GM19240 (cell line): ENCODE measurements around the gene CPLX3.
A peak's percentile ranks its signal among the peaks of the same experiment; 100 is the strongest.
"Not testable (repeated sequence)": the region's sequence is repeated elsewhere in the genome, so short reads cannot be mapped to it uniquely, and the experiment has no call there.

Experiments used
- DNase-seq: peaks from one replicate; pipeline ENCODE4 v3.0.0; 2011; ENCODE audit warnings: low spot score; ENCODE audit not compliant: insufficient read length

The CPLX3 gene, protein sequence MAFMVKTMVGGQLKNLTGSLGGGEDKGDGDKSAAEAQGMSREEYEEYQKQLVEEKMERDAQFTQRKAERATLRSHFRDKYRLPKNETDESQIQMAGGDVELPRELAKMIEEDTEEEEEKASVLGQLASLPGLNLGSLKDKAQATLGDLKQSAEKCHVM

GRCh38 chr15:74826364-74826819 lies at the start of gene CPLX3:
TSS of gene CPLX3 (plus strand) at chr15:74826627. CDS start at chr15:74826704, 77 bp downstream.
- DNase-seq = no peak

- DNase-seq = peak; percentile 71
These were observed 49.3 kb upstream of the CPLX3 start for GRCh38 chr15:74776821-74777768.

- DNase-seq = no peak
These were observed 48.4 kb upstream of the CPLX3 start for GRCh38 chr15:74777769-74778598.

DNA sequence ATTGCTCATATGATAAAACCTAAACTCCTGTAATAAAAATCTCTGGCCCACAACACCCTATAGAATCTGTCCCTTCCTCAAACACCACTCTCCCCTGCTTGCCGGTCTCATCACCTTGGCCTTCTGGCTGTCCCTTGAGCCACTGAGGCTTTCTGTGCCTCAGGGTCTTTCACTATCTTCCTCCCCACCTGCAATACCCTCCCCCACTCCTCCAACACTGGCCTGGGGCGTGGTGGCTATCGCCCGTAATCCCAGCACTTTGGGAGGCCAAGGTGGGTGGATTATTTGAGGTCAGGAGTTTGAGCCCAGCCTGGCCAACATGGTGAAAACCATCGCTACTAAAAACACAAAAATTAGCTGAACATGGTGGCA lies 47.8 kb upstream of the CPLX3 start:
- DNase-seq = no peak

DNA sequence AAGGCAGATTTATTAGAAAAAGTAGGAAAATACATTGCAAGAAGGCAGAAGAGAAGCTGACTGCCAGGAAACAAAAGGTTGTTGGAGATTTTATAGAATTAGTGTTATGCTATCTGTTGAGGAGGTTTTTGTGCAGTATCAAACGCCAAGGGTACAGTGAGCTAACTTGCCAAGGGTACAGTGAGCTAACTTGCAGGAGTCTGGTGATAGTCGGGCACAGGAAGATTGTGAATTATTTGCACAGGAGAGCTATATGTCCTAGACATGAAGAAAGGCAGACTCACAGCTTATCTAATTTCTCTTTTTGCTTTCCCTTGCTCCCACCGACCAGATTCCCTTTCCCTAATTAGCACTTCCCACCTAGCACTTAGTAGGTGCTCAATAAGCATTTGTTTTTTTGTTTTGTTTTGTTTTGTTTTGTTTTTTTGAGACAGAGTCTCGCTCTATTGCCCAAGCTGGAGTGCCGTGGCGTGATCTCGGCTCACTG lies 47.2 kb upstream of the CPLX3 start:
- DNase-seq = no peak

GRCh38 chr15:74780523-74781430 lies 45.6 kb upstream of the CPLX3 start:
- no peak for DNase-seq

- no peak for DNase-seq
These were observed 44.8 kb upstream of the CPLX3 start, which contains the start of gene CSK for GRCh38 chr15:74781431-74782258. TSS of gene CSK (plus strand) at chr15:74782080. CDS start at chr15:74798298, 16,218 bp downstream.

- no peak for DNase-seq
These were observed 44.0 kb upstream of the CPLX3 start for GRCh38 chr15:74782259-74783071.

DNA sequence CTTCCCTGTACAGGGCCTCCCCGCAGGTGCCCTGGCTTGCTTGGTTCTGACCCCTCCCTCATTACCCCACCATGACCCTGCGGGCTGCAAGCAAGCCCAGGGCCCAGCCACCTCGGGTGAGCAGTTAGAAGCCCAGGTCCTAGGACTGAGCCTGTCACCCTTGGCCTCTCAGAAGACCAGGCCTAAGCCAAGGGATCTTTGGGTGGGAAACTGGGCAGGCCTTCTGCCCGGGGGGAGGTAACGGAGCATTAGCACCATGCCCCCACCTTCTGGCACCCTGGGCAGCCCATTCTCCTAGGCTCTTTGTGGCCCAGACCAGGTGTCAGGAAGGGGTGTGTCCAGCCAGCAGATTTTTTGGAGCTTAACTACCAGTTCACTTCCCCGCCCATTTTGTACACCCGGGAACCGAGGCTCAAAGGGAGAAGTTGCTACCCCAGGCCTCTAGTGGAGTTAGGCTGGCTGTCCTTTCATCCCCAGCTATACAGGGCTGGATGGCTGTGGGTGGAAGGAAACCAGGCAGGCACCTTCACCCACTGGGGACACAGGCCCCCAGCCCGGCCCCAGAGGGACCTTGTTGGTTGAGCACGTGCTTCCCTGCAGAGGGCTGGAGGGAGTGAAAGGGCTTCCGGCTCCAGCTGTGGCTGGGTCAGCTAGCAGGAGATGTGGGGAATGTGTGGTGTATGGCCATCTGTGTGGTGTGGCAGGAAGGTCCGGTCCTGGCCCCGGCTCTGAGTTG lies 43.2 kb upstream of the CPLX3 start:
- DNase-seq = no peak

GRCh38 chr15:74783808-74784175 lies 42.6 kb upstream of the CPLX3 start:
- no peak for DNase-seq

DNA sequence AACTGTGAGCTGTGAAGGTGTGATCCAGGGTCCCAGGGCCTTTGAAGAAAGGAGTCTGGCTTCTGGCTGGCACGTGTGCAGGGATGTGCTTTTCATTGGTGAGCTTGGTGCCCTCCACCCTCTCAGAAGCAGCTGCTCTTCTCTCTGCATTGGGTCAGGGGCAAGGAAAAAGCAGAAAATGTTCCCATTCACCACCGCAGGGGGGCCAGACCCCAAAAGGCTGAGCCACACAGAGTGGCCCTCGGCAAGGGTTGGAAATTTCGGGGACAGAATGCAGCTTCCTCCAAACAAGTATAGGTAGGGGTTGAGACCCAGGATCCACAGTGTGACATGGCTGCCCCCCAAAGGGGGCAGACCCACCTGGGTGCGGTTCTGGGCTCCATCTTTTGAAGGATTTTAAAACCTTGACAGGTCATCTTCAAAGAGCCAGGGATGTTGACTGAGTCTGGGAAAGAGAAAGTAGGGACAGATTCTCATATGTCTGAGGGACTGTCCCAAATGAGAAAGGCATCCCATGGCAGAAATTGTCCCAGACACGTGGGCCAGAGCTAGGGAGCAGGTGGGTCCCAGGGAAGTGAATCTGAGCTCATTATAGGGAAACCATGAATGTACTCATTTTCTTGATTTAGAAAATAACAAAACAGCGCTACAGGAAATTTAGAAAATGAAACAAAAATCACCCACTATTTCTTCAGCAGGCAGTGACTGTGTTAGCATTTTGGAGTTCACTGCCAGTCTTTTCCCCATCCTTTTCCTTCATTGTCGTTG lies 41.8 kb upstream of the CPLX3 start:
- no peak for DNase-seq

DNA sequence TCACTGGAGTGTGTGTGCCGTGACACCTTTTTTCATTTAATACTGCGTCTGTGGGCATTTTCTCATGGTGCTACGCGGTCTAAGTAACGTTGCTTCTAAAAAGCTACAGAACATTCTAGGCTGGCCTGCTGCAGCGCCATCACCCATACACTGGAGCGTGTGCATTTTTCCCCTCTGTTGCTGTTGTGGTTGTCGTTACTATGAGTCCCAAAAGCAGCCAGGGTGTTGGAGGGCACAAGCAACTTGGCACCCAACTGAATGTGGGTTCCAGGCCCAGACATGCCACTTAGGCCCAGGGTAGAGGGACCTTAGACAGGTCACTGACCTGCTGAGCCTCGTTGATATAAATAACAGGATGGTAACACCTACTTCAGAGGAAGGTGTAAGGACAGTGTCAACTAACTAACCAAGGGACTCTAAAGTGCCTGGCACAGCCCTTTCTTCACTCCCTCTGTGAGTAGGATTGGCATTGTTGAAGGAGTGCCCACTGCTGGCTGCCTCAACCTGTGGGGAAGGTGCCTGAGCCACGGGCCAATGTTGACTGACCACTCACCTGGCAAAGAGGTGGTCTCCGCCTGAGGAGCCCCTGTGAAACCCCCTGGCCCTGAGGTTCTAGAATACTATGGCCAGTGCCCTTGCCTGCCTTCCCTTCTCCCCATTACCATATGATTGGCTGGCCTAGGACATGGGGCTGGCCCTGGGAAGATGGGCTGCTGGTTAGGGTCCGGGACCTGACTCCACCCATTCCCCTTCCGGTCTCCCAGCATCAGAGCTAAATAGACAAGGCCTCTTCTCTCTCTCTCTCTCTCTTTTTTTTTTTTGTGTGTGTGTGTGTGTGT lies 41.0 kb upstream of the CPLX3 start:
- DNase-seq = no peak

DNA sequence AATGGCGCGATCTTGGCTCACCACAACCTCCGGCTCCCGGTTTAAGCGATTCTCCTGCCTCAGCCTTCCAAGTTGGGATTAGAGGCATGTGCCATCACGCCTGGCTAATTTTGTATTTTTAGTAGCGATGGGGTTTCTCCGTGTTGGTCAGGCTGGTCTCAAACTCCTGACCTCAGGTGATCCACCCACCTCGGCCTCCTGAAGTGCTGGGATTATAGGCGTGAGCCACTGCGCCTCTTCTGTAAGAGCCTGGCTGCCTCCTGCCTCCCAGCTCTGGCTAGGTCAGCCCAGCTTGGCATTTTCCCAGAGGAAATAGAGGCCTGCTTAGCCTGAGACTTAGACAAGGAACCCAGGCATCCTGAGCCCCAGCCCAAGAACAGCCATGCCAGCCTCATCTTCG lies 40.3 kb upstream of the CPLX3 start:
- DNase-seq = not testable (repeated sequence)

GRCh38 chr15:74786551-74787165 lies 39.8 kb upstream of the CPLX3 start:
- DNase-seq = no peak

GRCh38 chr15:74787251-74788041 lies 39.0 kb upstream of the CPLX3 start:
- DNase-seq = peak; percentile 75
